PC-3 (cell line): ENCODE data around the gene SURF4. TPM values are rescaled to one million over a fixed set of nuclear protein-coding genes. Genes with fewer than 3 reads are reported as not detected.

Source experiments
- ATAC-seq: fragments of 200-7000 bp; cut with Tn5 transposase; 2 replicates; pipeline ENCODE4 v1.9.1; 2020; ENCODE audit warnings: mild to moderate bottlenecking, moderate library complexity
- BruUV-seq: library from RNA; stranded (reverse); fragments of 400-500 nt; replicated peaks from 2 replicates; lab custom pipeline; 2021; lab: Mats Ljungman, UMichigan
- CTCF ChIA-PET: fragments of 300-600 bp; sonication (Branson Sonifier 250); formaldehyde crosslinking; loops from one replicate; lab custom pipeline; 2022; ENCODE audit warnings: antibody characterized with exemption; lab: Charles Lee
- POLR2A ChIA-PET: fragments of 300-600 bp; sonication (Branson Sonifier 250); formaldehyde crosslinking; loops from one replicate; lab custom pipeline; 2022; ENCODE audit warnings: antibody characterized with exemption; ENCODE audit not compliant: unreplicated experiment; lab: Charles Lee
- DNase-seq: peaks from one replicate; pipeline ENCODE4 v3.0.0-alpha.2; 2015
- H2AFZ ChIP-seq: fragments of 300-600 bp; sonication (generic); 2 replicates; pipeline ENCODE4 v1.6.0; 2016; ENCODE audit warnings: antibody characterized with exemption, low read length
- H3F3A ChIP-seq: fragments of 300-600 bp; sonication (generic); one replicate; pipeline ENCODE4 v1.6.0; 2017; ENCODE audit warnings: antibody characterized with exemption, low read length, control low read depth, mild to moderate bottlenecking; ENCODE audit not compliant: unreplicated experiment
- H3K27ac ChIP-seq: fragments of 300-600 bp; sonication (generic); 2 replicates; pipeline ENCODE4 v1.5.1; 2016; ENCODE audit warnings: mild to moderate bottlenecking, low read length
- H3K27me3 ChIP-seq: fragments of 300-600 bp; sonication (generic); 2 replicates; pipeline ENCODE4 v1.6.1; 2016; ENCODE audit warnings: low read length, mixed read lengths
- H3K36me3 ChIP-seq: fragments of 300-600 bp; sonication (generic); 2 replicates; pipeline ENCODE4 v1.6.1; 2016; ENCODE audit warnings: low read depth, mixed run types, low read length, mixed read lengths
- H3K4me1 ChIP-seq: fragments of 300-600 bp; sonication (generic); 2 replicates; pipeline ENCODE4 v1.5.1; 2016; ENCODE audit warnings: low read length; ENCODE audit not compliant: insufficient read depth
- H3K4me2 ChIP-seq: fragments of 300-600 bp; sonication (generic); 2 replicates; pipeline ENCODE4 v1.6.0; 2016; ENCODE audit warnings: low read length
- H3K4me3 ChIP-seq: fragments of 300-600 bp; sonication (generic); 2 replicates; pipeline ENCODE4 v1.5.1; 2016; ENCODE audit warnings: mild to moderate bottlenecking, low read length, mixed read lengths
- H3K79me2 ChIP-seq: fragments of 300-600 bp; sonication (generic); 2 replicates; pipeline ENCODE4 v1.6.1; 2017; ENCODE audit warnings: low read length, mixed read lengths
- H3K9ac ChIP-seq: fragments of 300-600 bp; sonication (generic); 2 replicates; pipeline ENCODE4 v1.6.0; 2016; ENCODE audit warnings: mild to moderate bottlenecking, low read length
- H3K9me2 ChIP-seq: fragments of 300-600 bp; sonication (generic); replicated peaks from 2 replicates; pipeline ENCODE4 v1.6.1; 2016; ENCODE audit warnings: mixed run types, low read length, mixed read lengths
- H3K9me3 ChIP-seq: fragments of 300-600 bp; sonication (generic); 2 replicates; pipeline ENCODE4 v1.6.1; 2016; ENCODE audit warnings: low read length, mixed read lengths
- H4K20me1 ChIP-seq: fragments of 300-600 bp; sonication (generic); 2 replicates; pipeline ENCODE4 v1.6.1; 2016; ENCODE audit warnings: low read length, mixed read lengths
- EZH2 ChIP-seq: fragments of 300-600 bp; sonication (generic); IDR thresholded peaks from one replicate; pipeline ENCODE4 v1.6.1; 2017; ENCODE audit warnings: antibody characterized with exemption, mild to moderate bottlenecking, low read length; ENCODE audit not compliant: unreplicated experiment
- EZH2phosphoT487 ChIP-seq: fragments of 300-600 bp; sonication (generic); IDR thresholded peaks from 2 replicates; pipeline ENCODE4 v1.6.1; 2018; ENCODE audit warnings: mild to moderate bottlenecking, antibody characterized with exemption, low read length, borderline replicate concordance
- intact Hi-C: fragments of 100-400 bp; cut with micrococcal nuclease; formaldehyde crosslinking; loops from 2 replicates; pipeline ENCODE4 v1.9.0; 2023
- total RNA-seq: library from RNA; depleted of rRNA; stranded (reverse); fragments of >200 nt; gene quantifications from 2 replicates; pipeline ENCODE4 v1.2.3, GENCODE V29; 2014
- TF ChIP-seq, protein P1 (sequence below): fragments of 300-600 bp; sonication (generic); conservative IDR thresholded peaks from 2 replicates; pipeline ENCODE4 v1.5.1; 2017; ENCODE audit warnings: antibody characterized with exemption, low read depth, mild to moderate bottlenecking, low read length

SURF4 gene
- total RNA-seq, 1 experiment from 2014 or later, result 161 TPM

GRCh38 chr9:133344979-133345378, 30.9 kb downstream of the SURF4 start:
- H3K27me3 ChIP-seq, result no peaks in the 10 kb centered on the region
- H3K9me3 ChIP-seq, result no peaks in the 10 kb centered on the region
- H3F3A ChIP-seq, result no peaks in the 10 kb centered on the region
- no TSS peak for BruUV-seq
- H3K9ac ChIP-seq, result no peak overlapping the region
- H3K36me3 ChIP-seq, result peaks cover 16% of the 10 kb centered on the region
- H3K4me1 ChIP-seq, result peaks cover 13% of the 10 kb centered on the region
- ATAC-seq (no peak), DNase-seq (no peak)
- TF ChIP-seq EZH2 (no peak), EZH2phosphoT487 (no peak)
- TF ChIP-seq, protein P1, sequence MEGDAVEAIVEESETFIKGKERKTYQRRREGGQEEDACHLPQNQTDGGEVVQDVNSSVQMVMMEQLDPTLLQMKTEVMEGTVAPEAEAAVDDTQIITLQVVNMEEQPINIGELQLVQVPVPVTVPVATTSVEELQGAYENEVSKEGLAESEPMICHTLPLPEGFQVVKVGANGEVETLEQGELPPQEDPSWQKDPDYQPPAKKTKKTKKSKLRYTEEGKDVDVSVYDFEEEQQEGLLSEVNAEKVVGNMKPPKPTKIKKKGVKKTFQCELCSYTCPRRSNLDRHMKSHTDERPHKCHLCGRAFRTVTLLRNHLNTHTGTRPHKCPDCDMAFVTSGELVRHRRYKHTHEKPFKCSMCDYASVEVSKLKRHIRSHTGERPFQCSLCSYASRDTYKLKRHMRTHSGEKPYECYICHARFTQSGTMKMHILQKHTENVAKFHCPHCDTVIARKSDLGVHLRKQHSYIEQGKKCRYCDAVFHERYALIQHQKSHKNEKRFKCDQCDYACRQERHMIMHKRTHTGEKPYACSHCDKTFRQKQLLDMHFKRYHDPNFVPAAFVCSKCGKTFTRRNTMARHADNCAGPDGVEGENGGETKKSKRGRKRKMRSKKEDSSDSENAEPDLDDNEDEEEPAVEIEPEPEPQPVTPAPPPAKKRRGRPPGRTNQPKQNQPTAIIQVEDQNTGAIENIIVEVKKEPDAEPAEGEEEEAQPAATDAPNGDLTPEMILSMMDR, result no peak
- no peak overlapping the region for H3K4me3 ChIP-seq
- no peak overlapping the region for H3K27ac ChIP-seq
- H3K4me2 ChIP-seq, result no peak overlapping the region
- intact Hi-C loops, result no loop called here
- no peaks in the 10 kb centered on the region for H3K9me2 ChIP-seq
- no peak overlapping the region for H2AFZ ChIP-seq
- peaks cover 43% of the 10 kb centered on the region for H3K79me2 ChIP-seq
- ChIA-PET POLR2A (no interaction called here), CTCF (no interaction called here)
- peaks cover 13% of the 10 kb centered on the region for H4K20me1 ChIP-seq

DNA sequence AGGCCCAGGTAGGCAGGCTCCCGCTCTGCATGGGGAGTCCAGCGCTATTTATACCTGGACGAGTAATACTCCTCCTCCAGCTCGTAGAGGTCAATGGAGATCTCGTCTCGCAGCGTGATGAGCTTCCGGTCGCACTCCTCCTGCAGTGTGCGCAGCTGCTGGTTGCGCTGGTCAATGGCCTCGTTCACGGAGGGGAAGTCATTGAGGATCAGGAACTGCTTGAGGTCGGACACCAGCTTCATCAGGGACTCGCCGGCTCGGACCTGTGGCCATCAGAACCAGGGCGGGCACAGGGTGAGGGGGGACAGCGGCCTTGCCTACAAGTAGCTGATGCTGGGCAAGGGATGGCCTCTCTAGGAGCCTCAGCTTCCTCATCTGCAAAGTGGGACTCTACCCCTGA, 31.8 kb downstream of the SURF4 start:
- BruUV-seq, result no TSS peak
- peaks cover 4% of the 10 kb centered on the region for H4K20me1 ChIP-seq
- intact Hi-C loops, result no loop called here

GRCh38 chr9:133342570-133342969, 33.3 kb downstream of the SURF4 start:
- no peak overlapping the region for H2AFZ ChIP-seq
- H3F3A ChIP-seq, result no peaks in the 10 kb centered on the region
- no peak overlapping the region for H3K27ac ChIP-seq
- H3K79me2 ChIP-seq, result peaks cover 21% of the 10 kb centered on the region
- ATAC-seq (no peak), DNase-seq (no peak)
- peaks cover 4% of the 10 kb centered on the region for H3K4me1 ChIP-seq
- CTCF ChIA-PET, result no interaction called here
- no peaks in the 10 kb centered on the region for H3K27me3 ChIP-seq
- no peak overlapping the region for H3K9ac ChIP-seq
- no peak for TF ChIP-seq EZH2phosphoT487
- TF ChIP-seq, protein P1, result 0 out of 2 replicates have a peak, but pooled peaks have one; percentile 23
- no peaks in the 10 kb centered on the region for H3K9me3 ChIP-seq
- no peak overlapping the region for H3K4me3 ChIP-seq
- POLR2A ChIA-PET, result no interaction called here
- no TSS peak for BruUV-seq
- H4K20me1 ChIP-seq, result no peaks in the 10 kb centered on the region
- H3K9me2 ChIP-seq, result no peaks in the 10 kb centered on the region
- no peaks in the 10 kb centered on the region; the same call in 1 of the 2 replicates for H3K36me3 ChIP-seq
- intact Hi-C loops, result no loop called here
- H3K4me2 ChIP-seq, result no peak overlapping the region

More for the DNA sequence above, 31.8 kb downstream of the SURF4 start:
- DNase-seq (no peak), ATAC-seq (no peak)
- Histone ChIP-seq H3F3A (no peaks in the 10 kb centered on the region), H3K9me3 (no peaks in the 10 kb centered on the region), H3K4me3 (no peak overlapping the region), H3K4me1 (peaks cover 4% of the 10 kb centered on the region), H3K9me2 (no peaks in the 10 kb centered on the region), H3K27ac (no peak overlapping the region), H3K9ac (no peak overlapping the region), H3K27me3 (no peaks in the 10 kb centered on the region), H3K4me2 (no peak overlapping the region), H3K36me3 (peaks cover 7% of the 10 kb centered on the region), H3K79me2 (peaks cover 34% of the 10 kb centered on the region), H2AFZ (no peak overlapping the region)
- ChIA-PET POLR2A (no interaction called here), CTCF (no interaction called here)
- TF ChIP-seq, protein P1, result no peak
- TF ChIP-seq EZH2phosphoT487, result no peak
- TF ChIP-seq EZH2, result no peak
